HG03521 (cell line): Measurements from ENCODE around the gene ZC3H10.

ENCODE experiments used
- ATAC-seq: cut with Tn5 transposase; IDR thresholded peaks from one replicate; pipeline ENCODE4 v1.9.1; 2021; ENCODE audit warnings: mild to moderate bottlenecking, moderate library complexity; ENCODE audit not compliant: unreplicated experiment

ZC3H10 gene

DNA sequence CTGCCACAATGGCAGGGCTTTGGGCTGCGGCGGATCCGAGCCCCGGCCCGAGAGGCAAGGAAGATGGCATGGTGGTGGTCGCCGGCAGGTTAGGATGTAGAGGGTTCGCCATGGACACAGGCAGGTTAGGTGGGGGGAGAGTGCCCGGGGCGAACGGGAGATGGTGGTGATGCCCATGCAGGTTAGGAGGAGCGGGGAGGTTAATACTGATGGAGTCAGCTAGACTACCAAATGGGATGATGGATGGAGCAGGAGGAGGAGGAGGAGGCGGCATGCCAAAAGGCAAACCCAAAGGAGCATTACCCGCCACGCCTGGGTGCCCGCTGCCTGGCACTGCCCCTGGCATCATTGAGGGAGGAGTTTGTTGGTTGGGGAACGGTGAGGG is 46.3 kb downstream of the ZC3H10 start:
- no peak for ATAC-seq

DNA sequence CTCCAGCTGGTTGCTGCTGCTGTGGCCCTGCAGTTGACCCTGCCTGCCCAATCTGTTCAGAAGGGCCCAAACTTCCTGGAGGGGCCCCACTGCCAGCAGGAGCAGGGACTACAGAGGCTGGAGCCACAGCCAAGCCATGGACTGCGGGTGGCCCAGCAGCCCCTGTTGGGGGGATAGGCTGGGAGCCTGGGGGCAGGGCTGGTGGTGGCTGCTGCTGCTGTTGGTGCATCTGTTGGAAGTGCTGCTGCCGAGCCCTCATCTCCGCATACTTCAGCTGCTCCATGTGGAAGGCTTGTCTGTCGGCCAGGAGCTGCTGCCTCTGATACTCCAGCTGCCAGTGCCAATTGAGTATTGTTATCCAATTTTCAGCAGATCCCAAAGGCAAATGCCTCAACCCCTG is 47.3 kb downstream of the ZC3H10 start:
- no peak for ATAC-seq

DNA sequence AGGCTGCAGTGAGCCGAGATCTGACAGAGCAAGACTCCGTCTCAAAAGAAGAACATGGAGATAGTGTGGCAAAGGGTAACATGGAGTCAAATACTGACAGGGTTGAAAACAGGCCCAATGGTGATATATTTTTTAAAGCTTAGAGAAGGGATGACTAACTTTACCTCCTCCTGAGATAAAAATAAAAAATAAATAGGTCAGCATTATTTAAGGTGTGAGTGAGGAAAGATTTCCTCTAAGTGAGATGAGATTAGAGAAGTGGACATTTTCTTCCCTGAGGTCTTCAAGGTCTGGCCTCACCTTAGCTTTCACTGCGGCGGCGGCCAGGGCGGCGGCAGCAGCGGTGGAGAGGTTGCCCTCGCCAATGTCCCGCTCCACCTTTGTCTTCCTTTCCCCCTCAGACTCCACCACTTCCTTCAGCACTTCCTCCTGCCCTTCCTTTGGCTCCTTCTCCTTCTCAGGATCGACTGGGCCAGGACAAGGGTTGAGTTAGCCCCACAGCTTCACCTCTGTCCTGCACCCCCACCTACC is 51.2 kb downstream of the ZC3H10 start:
- ATAC-seq, result no peak

DNA sequence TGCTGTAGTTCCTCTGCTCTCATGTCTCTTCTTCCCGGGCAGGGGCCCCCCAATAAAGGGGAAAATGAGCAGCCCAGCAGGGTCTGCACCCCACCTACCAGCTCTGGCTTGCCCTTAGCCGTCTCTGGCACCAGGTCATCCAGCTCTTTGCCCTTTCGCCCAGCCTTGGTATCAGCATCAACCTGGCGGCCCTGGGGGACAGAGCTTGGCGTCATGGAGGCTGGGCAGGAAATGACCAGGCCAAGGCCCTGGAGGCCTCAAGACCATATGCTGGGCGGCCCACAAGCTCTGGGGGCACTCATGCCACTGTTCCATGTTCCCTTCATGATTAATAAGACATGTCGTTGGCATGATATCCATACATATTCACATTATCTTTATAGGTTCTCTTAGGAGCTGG is 54.8 kb downstream of the ZC3H10 start:
- ATAC-seq, result no peak
